NCI-H748 (cell line): Measurements from ENCODE around the gene SHROOM2.
"Not testable (repeated sequence)": the region's sequence is repeated elsewhere in the genome, so short reads cannot be mapped to it uniquely, and the experiment has no call there.

ENCODE experiments used
- DNase-seq: peaks from one replicate; lab custom pipeline; 2025; ENCODE audit not compliant: unreplicated experiment; lab: John Stamatoyannopoulos, UW

SHROOM2 gene

GRCh38 chrX:9785944-9786797 lies at the start of gene SHROOM2:
TSS of gene SHROOM2 (plus strand) at chrX:9786429. CDS start at chrX:9786546, 117 bp downstream.
- DNase-seq, result peak; percentile 54

- DNase-seq, result peak; percentile 9
These were observed 48.9 kb upstream of the SHROOM2 start for GRCh38 chrX:9737363-9737762.

- no peak for DNase-seq
These were observed 48.1 kb upstream of the SHROOM2 start for GRCh38 chrX:9738151-9738550.

GRCh38 chrX:9739130-9739529 lies 47.1 kb upstream of the SHROOM2 start:
- DNase-seq, result no peak

- DNase-seq, result no peak
These were observed 40.7 kb upstream of the SHROOM2 start for GRCh38 chrX:9745417-9746115.

GRCh38 chrX:9746148-9746888 lies 39.9 kb upstream of the SHROOM2 start:
- no peak for DNase-seq

- no peak for DNase-seq
These were observed 38.6 kb upstream of the SHROOM2 start for GRCh38 chrX:9747644-9748043.

GRCh38 chrX:9749146-9749692 lies 37.0 kb upstream of the SHROOM2 start:
- no peak for DNase-seq

- no peak for DNase-seq
These were observed 28.9 kb upstream of the SHROOM2 start for GRCh38 chrX:9757366-9757765.

- no peak for DNase-seq
These were observed 28.1 kb upstream of the SHROOM2 start for GRCh38 chrX:9758021-9758638.

GRCh38 chrX:9759337-9759736 lies 26.9 kb upstream of the SHROOM2 start:
- DNase-seq, result no peak

GRCh38 chrX:9765072-9765736 lies 21.0 kb upstream of the SHROOM2 start:
- DNase-seq, result no peak

GRCh38 chrX:9765737-9766097 lies 20.5 kb upstream of the SHROOM2 start, which contains the start of gene GPR143:
TSS of gene GPR143 (minus strand) at chrX:9765847. CDS start at chrX:9765817, 30 bp downstream.
- no peak for DNase-seq

GRCh38 chrX:9767375-9767774 lies 18.9 kb upstream of the SHROOM2 start:
- no peak for DNase-seq

- DNase-seq, result not testable (repeated sequence)
These were observed 17.8 kb upstream of the SHROOM2 start for GRCh38 chrX:9768321-9768839.

GRCh38 chrX:9770319-9770718 lies 15.9 kb upstream of the SHROOM2 start:
- no peak for DNase-seq

GRCh38 chrX:9772943-9773342 lies 13.3 kb upstream of the SHROOM2 start:
- no peak for DNase-seq

- no peak for DNase-seq
These were observed 10.3 kb upstream of the SHROOM2 start for GRCh38 chrX:9775930-9776329.

- no peak for DNase-seq
These were observed 4.3 kb upstream of the SHROOM2 start for GRCh38 chrX:9781941-9782340.

- DNase-seq, result peak; percentile 4
These were observed 1.9 kb upstream of the SHROOM2 start for GRCh38 chrX:9784332-9784731.
